GM10847 (cell line): ENCODE data around the gene TPCN2.

ENCODE experiments used
- POLR2A ChIP-seq: IDR thresholded peaks from 2 replicates; pipeline ENCODE4 v1.6.1; 2011; ENCODE audit not compliant: insufficient read length; ENCODE audit errors: extremely low read depth

TPCN2 gene

DNA sequence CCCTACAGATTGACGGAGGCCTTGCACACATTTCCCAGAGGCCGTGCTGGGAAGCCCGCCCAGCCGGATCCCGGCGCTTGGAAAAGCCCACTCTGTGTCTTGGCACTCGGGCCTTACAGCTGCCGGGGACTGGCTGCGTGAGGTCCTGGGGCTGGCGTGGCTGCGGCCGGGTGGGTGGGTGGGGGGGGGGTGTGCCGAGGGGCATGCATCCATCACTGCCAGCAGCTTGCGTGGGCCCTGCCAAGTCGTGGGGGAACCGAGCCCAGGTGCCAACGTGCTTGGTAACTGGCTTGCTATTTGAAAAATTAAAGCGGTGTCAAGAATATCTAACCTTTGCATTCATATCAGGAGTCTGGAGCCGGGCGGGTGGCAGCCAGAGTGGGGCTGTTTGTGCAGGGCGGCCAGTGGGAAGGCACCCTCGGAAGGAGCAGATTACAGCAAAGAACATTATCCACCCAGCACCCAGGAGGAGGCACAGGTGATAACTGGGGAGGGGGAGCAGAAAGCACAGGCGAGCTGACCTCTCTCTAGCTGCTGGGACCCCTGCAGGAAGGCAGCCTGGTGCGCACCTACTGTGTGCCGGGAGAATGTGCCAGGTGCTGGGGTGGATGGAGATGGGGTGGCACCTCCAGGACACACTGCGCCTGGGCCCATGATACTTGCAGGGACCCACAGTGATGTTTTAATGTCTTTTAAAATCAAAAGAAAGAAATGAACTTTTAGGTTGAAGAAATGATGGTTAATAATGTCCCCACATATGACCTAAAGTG is 78.5 kb downstream of the TPCN2 start:
- no peak for TF ChIP-seq POLR2A

GRCh38 chr11:69127884-69128283 is 79.2 kb downstream of the TPCN2 start:
- no peak for TF ChIP-seq POLR2A

DNA sequence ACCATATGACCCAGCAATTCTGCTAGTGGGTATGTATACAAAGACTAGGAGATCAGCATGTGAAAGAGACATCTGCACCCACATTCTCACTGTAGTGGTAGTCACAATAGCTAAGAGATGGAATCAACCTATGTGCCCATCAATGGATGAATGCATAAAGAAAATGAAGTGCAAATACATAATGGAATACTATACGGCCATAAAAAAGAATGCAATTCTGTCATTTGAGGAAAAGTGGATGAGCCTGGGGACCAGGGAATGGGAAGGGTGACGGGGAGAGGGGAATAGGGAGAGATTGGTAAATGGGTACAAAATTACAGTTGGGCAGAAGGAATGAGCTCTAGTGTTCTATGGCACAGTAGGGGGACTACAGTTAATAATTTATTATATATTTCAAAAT is 80.3 kb downstream of the TPCN2 start:
- no peak for TF ChIP-seq POLR2A

- TF ChIP-seq POLR2A, result no peak
Observed at GRCh38 chr11:69129647-69130046, 80.9 kb downstream of the TPCN2 start.

GRCh38 chr11:69130654-69131053 is 81.9 kb downstream of the TPCN2 start:
- no peak for TF ChIP-seq POLR2A

DNA sequence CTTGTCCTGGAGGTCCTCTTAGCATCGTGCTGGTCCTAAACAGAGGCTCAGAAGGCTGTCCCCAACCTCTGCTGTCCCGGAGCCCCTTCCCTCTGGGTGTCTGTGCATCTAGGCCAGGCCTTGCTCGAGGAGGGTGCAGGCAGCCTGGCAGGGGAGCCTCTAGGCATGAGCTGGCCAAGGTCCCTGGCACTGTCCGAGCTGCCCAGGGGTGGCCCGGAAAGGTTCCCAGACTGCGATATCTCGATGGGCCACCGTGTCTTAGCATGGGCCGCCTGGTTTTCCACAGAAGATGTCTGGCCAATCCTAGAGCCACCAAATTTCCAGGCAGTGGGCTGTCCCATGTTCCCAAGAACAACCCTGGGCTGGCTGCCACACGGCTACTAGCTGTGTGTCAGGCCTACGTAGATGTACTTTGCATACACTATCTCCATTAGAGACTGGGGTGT is 82.4 kb downstream of the TPCN2 start:
- no peak for TF ChIP-seq POLR2A

- TF ChIP-seq POLR2A, result no peak
Observed at GRCh38 chr11:69131644-69132300, 83.0 kb downstream of the TPCN2 start.

DNA sequence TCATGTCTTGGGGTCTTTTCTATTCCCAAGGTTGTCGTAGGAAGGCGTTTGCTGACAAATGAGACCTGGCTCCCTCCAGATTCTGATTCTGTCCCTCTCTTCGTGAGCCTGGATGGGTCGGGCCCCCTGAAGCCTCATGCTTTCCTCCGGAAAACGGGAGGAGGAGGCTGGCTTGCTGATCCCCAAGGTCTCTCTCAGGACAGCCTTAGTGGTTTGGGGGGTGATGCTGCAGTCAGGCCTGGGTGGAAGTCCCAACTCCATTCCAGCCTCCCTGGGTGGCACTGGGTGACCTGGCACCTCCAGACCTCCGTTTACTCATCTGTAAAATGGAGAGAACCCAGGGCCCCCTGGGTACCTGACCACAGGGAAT is 83.6 kb downstream of the TPCN2 start:
- no peak for TF ChIP-seq POLR2A

- TF ChIP-seq POLR2A, result no peak
Observed at GRCh38 chr11:69133251-69133650, 84.5 kb downstream of the TPCN2 start.

- no peak for TF ChIP-seq POLR2A
Observed at GRCh38 chr11:69134957-69135356, 86.2 kb downstream of the TPCN2 start.

GRCh38 chr11:69135420-69136363 is 87.0 kb downstream of the TPCN2 start:
- no peak for TF ChIP-seq POLR2A

- no peak for TF ChIP-seq POLR2A
Observed at GRCh38 chr11:69136471-69136870, 87.7 kb downstream of the TPCN2 start.

GRCh38 chr11:69137151-69137844 is 88.6 kb downstream of the TPCN2 start:
- no peak for TF ChIP-seq POLR2A

GRCh38 chr11:69138265-69138664 is 89.5 kb downstream of the TPCN2 start:
- TF ChIP-seq POLR2A, result no peak

- TF ChIP-seq POLR2A, result no peak
Observed at GRCh38 chr11:69140635-69141034, 91.9 kb downstream of the TPCN2 start.
